GM12875 (cell line): ENCODE measurements around the gene EXO5.

Experiments used
- H3K4me3 ChIP-seq: one replicate; pipeline ENCODE4 v1.5.1; 2011; ENCODE audit warnings: low read depth, low read length, control low read depth
- TF ChIP-seq, protein P1 (sequence below): IDR thresholded peaks from 2 replicates; pipeline ENCODE4 v1.5.1; 2011; ENCODE audit warnings: low read depth, mild to moderate bottlenecking, control low read depth, inconsistent platforms, low read length, moderate library complexity, borderline replicate concordance; ENCODE audit not compliant: insufficient read depth

Gene EXO5

DNA sequence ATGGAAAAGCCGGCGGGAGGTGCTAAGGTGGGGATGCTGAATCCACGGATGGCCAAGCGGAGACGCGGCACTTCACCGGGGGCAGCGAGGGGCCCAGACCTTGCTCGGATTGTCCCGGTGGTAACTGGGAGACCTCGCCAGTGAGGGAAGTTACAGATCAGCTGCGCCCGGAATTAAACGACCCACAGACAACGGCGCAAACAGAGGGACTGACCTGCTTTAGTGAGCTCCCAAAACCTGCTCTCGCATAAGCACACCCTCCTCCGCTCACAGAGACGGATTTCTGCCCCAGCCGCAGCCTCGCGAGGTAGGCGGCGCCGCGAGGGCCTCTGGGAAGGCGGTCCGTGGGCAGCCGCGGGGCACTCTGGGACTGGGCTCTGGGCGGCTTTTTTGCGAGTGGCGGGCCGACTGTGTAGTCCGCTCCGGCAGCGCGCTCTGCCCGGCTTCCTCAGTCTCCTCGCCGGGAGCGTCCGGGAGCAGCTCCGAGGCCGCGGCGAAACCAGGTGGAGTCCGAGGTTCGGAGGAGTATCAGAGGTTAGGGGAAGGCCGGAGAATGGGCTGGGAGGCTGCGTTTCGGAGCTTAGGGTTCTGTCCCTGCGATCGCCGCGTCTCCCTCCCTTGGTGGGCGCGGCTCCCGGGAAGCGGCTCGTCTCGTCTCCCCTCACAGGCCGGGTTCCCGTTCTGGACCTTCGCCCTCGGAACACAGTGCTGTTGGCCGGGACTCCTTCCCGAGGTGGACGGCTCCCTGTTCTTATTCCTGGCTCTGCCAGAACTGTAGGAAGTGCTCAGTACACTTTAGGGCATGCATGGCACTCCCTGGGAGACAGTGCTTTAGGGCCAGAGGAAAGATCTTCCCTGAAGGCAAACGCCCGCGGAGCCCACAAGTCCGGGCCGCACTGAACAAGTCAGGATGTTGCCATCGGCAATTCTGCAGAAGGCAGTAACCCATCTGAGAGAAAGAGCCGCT lies at the start of gene EXO5:
Gene EXO5, plus strand, starts transcription at position 393 of the 967 bp plus-strand sequence. CDS start 5,778 bp downstream, outside the sequence.
- TF ChIP-seq, protein P1, sequence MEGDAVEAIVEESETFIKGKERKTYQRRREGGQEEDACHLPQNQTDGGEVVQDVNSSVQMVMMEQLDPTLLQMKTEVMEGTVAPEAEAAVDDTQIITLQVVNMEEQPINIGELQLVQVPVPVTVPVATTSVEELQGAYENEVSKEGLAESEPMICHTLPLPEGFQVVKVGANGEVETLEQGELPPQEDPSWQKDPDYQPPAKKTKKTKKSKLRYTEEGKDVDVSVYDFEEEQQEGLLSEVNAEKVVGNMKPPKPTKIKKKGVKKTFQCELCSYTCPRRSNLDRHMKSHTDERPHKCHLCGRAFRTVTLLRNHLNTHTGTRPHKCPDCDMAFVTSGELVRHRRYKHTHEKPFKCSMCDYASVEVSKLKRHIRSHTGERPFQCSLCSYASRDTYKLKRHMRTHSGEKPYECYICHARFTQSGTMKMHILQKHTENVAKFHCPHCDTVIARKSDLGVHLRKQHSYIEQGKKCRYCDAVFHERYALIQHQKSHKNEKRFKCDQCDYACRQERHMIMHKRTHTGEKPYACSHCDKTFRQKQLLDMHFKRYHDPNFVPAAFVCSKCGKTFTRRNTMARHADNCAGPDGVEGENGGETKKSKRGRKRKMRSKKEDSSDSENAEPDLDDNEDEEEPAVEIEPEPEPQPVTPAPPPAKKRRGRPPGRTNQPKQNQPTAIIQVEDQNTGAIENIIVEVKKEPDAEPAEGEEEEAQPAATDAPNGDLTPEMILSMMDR = no peak
- H3K4me3 ChIP-seq = peak within 1 kb of the TSS; percentile 80

- TF ChIP-seq, protein P1 = no peak
Observed at GRCh38 chr1:40462956-40463590, 45.5 kb upstream of the EXO5 start.

GRCh38 chr1:40469327-40469726 lies 39.2 kb upstream of the EXO5 start:
- no peak overlapping the region for H3K4me3 ChIP-seq
- TF ChIP-seq, protein P1 = no peak

More at GRCh38 chr1:40462956-40463590, 45.5 kb upstream of the EXO5 start:
- no peak overlapping the region for H3K4me3 ChIP-seq

- TF ChIP-seq, protein P1 = no peak
Observed at GRCh38 chr1:40475268-40475667, 33.3 kb upstream of the EXO5 start.

DNA sequence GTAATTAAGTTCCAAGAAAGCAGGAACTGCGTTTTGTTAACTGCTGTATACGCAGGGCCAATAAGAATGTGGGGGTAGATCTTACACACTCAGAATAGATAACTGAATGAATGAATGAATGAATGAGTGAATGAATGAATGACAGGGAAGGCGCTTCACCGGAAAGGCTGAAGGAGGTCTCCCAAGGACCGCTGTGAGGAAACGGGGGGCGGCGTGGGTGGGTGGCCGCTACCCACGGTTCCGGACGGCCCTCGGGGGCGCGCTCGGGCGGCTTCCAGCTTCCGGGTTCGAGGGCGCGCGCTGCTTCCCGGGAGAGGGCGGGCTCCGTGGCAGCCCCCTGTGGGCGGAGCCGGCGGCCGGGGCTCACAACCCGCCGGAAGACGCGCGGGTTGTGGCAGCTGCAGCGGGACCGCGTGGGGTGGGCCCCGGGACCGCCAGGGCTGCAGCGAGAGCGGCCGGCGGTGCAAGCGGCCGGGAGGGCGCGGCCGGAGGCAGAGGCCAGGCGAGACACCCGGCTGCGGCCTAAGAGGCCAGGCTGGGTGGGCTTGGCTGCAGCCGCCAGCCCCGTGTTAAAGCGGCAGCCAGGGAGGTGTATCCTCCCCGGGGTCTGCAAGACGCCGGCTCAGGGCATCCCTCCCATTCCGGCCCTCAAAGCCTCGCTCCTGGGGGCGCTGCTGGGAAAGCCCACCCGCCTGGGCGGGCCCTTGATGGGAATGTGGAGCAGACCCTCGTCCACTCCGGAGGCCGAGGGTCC lies 31.5 kb upstream of the EXO5 start, which contains the start of gene ZFP69:
Gene ZFP69, plus strand, starts transcription at position 367 of the 754 bp plus-strand sequence. CDS start 2,072 bp downstream, outside the sequence.
- peak within 1 kb of the TSS; percentile 72 for H3K4me3 ChIP-seq

More at GRCh38 chr1:40475268-40475667, 33.3 kb upstream of the EXO5 start:
- H3K4me3 ChIP-seq = no peak overlapping the region

DNA sequence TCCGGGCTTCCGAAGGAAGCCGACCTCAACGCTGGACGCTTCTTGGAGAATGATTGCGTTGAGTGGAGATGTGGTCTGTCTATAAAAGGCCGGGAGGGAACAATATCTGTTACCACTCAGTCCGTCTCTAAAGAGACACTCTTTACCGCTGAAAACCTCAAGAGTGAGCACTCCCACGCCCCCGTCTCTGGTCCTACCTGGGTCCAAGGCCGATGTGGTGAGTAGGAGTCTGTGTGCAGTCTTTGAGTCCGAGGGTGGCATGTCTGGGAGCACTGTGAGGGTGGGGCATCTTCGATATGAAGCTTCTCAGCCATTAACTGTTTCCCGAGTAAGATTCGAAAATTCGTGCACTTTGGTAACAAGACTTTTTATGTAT lies 30.9 kb upstream of the EXO5 start:
- TF ChIP-seq, protein P1 = no peak
- H3K4me3 ChIP-seq = peak overlapping the region; percentile 72

More for the DNA sequence above, 31.5 kb upstream of the EXO5 start, which contains the start of gene ZFP69:
- TF ChIP-seq, protein P1 = no peak
